Dermis blood vessel endothelial cell (primary cell): ENCODE measurements around the gene TSNAXIP1. TPM values are rescaled to one million over a fixed set of nuclear protein-coding genes. Genes with fewer than 3 reads are reported as not detected.

Experiments used
- DNase-seq: peaks from one replicate; pipeline ENCODE4 v3.0.0; 2010
- total RNA-seq: library from RNA; depleted of rRNA; stranded (reverse); fragments of >200 nt; gene quantifications from 2 replicates; pipeline ENCODE4 v1.2.3, GENCODE V29; 2014

Gene TSNAXIP1, protein sequence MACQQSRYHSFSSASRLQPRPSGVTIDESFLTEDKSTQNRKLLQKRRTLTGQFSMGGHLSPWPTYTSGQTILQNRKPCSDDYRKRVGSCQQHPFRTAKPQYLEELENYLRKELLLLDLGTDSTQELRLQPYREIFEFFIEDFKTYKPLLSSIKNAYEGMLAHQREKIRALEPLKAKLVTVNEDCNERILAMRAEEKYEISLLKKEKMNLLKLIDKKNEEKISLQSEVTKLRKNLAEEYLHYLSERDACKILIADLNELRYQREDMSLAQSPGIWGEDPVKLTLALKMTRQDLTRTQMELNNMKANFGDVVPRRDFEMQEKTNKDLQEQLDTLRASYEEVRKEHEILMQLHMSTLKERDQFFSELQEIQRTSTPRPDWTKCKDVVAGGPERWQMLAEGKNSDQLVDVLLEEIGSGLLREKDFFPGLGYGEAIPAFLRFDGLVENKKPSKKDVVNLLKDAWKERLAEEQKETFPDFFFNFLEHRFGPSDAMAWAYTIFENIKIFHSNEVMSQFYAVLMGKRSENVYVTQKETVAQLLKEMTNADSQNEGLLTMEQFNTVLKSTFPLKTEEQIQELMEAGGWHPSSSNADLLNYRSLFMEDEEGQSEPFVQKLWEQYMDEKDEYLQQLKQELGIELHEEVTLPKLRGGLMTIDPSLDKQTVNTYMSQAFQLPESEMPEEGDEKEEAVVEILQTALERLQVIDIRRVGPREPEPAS
- total RNA-seq: 0.47 and 0.85 TPM in 2 replicates

DNA sequence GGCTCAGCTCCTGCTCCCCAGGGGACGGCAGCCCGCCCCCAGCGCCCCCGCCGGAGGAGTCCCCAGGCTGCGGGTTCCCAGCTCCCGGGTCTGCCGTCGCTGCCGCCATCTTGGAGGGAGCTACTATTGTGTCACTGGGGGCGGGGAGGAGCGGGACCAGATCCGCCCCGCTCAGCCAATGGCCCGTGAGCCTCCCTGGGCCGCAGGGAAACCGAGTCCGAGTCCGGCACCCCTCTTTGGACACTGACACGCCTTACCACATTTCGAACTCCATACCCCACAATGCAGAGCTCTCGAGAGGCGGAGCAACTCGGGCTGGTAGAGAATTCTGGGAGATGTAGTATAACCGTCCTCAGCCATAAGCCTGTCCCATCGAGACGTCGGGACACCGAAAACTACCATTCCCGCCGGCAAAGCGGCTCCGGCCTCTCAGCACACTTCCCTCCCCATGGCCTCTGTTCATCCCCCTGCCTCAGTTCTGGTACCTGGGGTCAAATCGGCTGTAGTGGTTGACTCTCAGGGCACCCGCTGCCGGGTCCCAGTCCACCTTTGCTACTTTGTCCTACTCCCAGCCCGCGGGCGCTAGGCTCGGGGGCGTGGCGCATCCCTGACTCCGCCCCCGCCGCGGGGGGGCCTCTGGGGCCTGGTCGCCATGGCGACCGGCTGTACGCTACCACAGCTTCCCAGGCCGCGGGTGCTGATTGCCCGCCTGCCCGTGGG lies at the start of gene TSNAXIP1, which contains the start of gene RANBP10:
Gene TSNAXIP1, plus strand, starts transcription at position 462 of the 720 bp plus-strand sequence. CDS start 261 bp downstream, outside the sequence.
Gene RANBP10, minus strand, starts transcription at position 133 of the 720 bp plus-strand sequence. Its CDS starts 24 bp downstream, at position 109.
- peak; percentile 99 for DNase-seq

DNA sequence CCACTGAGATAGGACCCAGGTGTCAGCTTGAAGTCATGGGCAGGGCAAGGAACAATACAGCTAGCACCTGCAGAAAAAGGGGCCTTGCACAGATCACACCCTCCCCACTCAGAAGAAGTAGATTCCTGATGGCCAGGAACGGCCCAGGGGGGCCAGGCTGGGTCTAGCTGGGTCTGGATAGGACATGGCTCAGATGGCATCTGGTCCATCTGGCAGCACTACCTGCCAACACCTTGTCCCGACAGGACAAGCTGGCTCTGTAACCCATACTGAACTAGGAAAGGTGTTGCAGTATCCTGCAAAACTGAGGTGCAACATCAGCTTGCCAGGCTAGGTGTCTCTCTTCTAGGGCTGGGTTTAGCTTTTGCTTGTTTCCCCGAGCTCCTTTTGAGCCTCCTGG lies 48.7 kb upstream of the TSNAXIP1 start:
- no peak for DNase-seq

DNA sequence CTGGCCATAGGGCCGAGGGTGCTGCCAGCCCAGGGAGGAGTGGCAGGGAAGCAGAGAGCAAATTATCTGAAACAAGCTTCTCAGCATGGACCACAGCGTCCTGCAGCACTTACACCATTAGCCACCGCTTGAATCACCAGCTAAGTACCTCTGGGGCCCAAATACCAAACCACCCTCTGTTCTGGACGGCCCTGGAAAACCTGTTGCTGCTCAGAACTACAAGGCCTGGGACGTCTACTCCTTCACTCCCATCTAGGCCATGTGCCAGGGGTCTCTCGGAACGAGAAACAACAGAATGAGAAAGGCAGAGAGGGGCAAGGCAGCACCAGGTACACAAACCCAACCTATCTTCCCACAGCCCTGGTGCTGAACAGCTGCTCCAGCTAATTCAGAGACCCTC lies 47.7 kb upstream of the TSNAXIP1 start:
- no peak for DNase-seq

DNA sequence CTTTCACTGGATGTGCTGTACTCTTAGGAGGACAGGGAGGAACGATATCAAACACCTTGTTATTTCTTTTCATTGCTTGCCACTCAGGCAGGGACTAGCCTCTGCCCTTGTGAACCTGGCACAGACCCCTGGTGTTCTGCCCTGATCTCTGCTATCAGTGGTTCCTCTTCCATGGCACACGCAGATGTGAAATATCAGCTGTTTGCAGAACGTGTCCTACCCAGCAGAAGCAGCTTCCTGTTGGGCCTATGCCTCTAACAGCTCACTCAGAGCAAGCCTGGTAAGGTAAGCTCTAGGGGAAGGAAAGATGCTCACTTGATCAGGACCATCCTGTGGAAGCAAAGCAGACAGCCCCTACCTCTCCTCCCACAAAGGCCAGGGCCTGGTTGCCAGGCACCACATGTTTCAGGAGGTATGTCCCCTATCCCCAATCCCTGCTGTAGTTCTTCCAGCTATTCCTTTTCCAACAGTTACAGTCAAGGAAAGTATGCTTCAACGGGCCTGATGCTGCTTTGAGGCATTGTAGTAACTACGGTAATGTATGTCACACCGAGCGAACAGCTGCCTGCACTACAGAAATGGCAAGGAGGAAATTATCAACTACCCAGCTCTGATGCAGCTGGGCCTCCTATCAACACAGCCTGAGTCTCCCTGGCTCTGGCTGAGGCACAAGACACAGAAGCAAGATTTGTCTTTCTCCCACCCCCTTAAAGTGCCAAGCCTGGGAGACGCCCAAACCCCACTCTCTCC lies 46.3 kb upstream of the TSNAXIP1 start:
- DNase-seq: no peak

DNA sequence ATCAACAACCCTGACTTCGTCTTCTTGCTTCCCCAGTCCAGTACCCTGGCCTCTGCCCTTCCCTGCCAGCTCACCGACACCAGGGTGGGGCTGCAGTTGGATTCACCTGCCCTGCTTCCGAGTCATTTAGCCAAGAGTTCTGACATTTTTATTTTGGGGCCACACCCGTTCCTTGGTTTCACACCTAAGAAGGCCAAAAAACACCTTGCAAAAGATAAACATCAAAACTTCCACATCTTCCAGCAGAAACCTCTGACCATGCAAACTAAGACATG lies 45.8 kb upstream of the TSNAXIP1 start:
- DNase-seq: no peak

DNA sequence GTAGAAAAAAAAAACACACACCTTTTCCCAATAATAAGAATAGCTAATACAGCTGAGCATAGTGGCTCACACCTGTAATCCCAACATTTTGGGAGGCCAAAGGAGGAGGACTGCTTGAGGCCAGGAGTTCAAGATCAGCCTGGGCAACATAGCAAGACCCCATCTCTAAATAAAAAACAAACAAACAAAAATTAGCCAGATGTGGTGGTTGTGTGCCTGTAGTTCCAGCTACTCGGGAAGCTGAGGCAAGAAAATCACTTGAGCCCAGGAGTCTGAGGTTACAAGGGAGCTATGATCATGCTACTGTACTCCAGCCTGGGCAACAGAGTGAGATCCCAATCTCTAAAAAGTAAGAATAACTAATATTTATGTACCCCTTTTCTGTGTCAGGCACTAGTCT lies 44.8 kb upstream of the TSNAXIP1 start:
- DNase-seq: no peak

DNA sequence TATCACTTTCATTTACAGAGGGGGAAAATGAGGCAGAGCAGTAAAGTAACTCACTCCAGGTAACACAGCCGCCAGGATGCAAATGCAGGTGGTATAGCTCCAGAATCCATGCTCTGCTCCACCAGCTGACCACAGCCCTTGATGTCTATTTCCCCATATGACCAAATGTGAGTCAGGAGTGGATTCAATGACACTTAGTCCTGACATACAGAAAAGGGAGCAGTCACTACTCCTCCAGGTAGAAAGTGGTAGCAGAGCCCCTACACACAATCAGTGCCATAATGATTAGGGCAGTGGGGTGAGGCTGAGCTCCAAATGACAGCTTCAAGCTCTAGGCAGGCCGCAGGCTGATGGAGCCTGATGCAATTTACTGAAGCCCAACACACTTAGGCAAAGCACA lies 44.3 kb upstream of the TSNAXIP1 start:
- DNase-seq: no peak

DNA sequence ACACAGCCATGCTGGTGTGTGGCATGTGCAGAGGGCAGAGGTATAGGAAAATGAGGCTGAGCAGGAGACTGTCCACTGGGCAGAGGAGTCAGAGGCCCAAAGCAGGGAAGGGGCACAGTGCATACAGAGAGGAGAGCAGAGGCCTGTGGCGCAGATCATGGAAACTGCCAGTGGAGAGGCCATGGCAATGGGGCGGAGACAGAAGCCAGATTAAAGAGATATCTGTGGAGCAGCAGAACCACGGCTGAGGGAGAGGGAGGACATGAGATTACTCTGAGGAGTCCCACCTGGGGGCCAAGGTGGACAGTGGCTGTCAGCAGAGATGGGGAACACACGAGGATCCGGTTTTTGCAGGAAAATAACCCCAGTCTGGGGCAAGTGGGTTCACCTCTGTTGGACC lies 43.6 kb upstream of the TSNAXIP1 start:
- no peak for DNase-seq

DNA sequence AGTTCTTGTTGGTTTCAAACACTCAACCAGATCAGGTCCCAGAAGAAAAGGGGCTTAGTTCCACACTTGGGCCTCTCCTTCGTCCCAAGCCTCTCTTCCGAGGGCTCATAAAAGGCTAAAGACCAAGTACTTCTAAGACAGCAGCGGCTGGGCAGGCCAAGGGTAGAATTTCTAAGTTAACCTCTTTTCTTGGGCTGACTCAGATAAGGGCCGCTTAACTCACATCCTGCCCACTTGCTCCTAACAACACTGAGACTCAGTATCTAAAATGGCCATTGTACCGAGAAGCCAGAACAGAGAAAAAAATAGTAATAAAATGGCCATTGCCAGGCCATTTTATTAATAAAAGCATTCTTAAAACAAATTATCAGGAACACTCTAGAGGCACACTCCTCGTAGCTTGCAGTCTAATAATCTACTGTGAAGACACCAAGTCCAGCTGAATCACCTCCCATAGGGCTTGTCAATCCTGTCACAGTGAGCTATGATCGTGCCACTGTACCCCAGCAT lies 42.5 kb upstream of the TSNAXIP1 start:
- peak; percentile 17 for DNase-seq

DNA sequence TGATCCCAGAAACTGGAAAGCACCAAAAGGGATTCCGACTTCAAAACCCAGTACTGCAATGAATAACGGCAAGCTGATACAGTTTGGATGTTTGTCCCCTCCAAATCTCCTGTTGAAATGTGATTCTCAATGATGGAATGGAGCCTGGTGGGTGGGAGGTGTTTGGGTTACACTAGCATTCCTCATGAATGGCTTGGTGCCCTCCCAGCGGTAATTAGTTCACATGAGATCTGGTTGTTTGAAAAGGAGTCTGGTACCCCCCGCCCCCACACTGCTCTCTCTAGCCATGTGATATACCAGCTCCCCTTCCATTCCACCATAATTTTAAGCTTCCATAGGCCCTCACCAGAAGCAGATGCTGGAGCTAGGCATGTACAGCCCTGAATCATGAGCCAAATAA lies 40.4 kb upstream of the TSNAXIP1 start:
- DNase-seq: no peak

DNA sequence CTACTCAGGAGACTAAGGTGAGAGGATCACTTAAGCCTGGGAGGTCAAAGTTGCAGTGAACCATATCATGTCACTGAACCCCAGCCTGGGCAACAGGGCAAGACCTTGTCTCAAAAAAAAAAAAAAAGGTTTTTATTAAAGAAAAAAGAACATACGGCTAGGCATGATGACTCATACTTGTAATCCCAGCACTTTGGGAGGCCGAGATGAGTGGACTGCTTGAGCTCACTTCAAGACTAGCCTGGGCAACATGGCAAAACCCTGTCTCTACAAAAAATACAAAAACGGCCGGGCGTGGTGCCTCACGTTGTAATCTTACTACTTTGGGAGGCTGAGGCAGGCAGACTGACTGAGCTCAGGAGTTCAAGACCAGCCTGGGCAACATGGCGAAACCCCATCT lies 38.7 kb upstream of the TSNAXIP1 start:
- peak; percentile 52 for DNase-seq

DNA sequence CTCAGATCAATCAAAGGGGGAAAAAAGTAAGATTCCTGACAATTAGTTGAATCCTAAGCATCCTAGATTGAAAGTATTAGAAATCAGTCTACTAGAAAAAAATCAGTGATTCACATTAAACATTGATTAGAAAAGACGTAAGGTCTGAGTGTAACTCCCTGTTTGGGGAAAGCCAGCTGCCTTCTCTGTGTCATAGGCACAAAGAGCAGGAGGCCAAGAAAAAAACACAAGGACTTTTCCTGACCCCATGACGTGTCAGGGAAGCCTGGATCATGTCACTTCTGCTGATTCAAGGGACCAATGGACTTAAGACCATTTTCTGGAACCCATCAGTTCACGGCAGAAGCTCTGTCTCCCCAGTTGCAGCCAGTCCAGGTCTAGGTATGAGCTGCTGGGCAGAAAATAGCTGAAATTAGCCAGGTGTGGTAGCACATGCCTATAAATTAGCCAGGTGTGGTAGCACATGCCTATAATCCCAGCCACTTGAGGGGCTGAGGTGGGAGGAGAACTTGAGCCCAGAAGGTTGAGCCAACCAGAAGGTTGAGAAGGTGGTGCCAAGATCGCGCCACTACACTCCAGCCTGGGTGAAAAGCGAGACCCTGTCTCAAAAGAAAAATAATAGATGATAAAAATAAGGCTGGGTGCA lies 36.2 kb upstream of the TSNAXIP1 start:
- DNase-seq: peak; percentile 84

DNA sequence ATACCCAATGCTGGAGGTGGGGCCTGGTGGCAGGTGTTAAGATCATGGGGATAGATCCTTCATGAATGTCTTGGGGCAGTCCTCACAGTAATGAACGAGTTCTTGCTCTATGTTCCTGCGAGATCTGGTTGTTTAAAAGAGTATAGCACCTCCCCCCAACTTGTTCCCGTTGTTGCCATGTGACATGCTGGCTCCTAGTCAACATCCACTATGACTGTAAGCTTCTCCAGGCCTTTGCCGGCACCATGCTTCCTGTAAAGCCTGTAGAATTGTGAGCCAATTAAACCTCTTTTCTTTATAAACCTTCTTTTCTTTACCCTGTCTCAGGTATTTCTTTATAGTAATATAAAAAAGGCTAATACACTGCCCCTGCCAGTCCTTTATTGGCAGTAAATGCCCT lies 33.6 kb upstream of the TSNAXIP1 start:
- DNase-seq: peak; percentile 86

DNA sequence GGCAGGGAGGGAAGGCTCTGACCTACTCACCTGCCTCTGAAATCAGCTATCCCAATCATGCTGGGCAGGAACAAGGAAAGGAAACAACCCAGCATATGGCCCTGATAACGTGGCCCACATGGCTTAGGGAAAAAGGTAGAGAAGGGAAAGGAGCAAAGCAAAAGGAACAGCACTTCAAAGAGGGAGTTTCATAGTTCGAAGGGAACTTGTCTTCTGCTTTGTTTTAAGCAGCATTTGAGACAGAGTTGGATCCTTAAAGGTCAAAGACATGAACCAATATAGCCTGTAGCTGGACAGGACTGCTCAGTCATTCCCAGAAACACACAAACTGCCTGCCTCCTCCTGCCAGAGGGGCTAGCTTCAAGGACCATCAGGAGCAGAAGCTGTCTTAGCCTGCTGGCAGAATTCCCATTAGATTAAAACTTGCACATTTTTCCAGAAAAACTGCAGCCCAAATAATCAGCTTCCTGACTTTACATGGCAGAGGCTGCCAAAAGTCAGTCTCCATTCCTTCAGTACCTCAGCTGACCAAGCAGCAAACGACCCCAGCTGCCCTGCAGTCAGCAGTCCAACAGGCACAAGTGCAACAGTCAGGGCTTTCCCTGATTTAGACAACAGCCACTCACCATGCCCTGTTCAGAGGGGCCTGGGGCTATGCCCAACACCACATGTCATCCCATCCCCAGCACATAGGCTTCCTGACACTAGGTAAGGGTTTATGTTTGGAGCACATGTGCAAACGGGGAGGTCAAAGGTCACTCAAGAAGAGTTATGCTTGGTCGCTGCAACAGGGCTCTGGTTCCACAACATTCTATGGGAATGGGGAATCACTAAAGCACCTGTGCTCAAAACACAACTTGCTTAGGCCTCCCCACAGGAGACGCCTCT lies 32.9 kb upstream of the TSNAXIP1 start:
- peak; percentile 67 for DNase-seq

DNA sequence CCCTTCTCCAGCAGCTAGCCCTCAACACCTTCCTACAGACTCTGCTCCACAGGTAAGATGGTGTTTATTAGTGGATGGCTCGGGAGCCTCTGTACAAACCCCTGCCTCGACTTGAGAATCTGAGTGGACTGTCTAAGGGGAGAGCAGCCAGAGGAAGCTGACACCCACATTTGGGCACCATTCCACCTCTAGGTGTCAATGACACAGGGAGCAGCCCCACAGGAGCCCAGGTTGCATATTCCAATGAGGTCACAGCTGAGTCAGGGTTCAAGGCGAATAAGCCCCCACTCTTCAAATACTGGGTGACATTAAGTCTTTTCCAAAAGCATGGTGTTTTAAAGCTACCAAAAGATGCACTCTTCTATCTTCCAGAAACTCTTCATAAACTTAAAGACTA lies 32.2 kb upstream of the TSNAXIP1 start:
- DNase-seq: no peak

DNA sequence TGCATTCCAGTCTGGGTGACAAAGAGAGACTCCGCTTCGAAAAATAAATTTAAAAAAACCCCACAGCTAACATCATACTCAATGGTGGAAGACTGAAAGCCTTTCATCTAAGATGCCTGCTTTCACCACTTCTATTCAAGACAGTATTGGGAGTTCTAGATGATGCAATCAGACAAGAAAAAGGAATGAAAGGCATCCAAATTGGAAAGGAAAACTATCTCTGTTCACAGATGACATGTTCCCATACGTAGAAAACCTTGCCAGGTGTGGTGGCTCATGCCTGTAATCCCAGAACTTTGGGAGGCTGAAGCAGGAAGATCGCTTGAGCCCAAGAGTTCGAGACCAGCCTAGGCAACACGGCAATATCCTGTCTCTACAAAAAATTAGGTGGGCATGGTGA lies 31.4 kb upstream of the TSNAXIP1 start:
- no peak for DNase-seq

DNA sequence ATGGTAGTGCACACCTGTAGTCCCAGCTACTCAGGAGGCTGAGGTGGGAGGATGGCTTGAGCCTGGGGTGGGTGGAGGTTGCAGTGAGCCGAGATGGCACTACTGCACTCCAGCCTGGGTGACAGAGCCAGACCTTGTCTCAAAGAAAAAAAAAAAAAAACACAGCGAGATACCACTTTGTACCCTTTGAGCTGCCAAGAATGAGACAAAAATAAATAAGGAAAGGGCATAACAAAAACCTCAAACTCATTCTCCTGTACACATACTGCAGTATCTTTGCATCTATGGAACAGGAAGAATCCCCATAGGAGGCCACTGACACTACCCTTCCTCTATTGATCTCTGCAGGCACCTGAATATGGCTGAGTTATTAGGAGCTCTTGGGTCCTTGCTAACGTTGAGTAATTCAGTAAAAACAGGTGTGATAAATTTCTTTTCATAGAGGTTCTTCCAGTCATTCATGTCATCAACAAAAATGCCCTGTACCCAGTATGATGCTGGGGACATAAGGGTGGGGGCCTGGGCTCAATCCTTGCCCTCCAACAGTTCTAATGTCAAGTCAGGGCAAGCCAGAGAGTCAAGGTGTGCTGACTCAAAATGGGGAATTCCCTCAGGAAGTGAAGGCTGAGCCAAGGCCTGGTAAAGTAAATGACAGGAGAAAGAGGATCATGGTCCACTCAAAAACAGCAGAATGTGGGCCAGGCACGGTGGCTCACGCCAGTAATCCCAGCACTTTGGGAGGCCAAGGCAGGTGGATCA lies 27.3 kb upstream of the TSNAXIP1 start:
- DNase-seq: no peak

DNA sequence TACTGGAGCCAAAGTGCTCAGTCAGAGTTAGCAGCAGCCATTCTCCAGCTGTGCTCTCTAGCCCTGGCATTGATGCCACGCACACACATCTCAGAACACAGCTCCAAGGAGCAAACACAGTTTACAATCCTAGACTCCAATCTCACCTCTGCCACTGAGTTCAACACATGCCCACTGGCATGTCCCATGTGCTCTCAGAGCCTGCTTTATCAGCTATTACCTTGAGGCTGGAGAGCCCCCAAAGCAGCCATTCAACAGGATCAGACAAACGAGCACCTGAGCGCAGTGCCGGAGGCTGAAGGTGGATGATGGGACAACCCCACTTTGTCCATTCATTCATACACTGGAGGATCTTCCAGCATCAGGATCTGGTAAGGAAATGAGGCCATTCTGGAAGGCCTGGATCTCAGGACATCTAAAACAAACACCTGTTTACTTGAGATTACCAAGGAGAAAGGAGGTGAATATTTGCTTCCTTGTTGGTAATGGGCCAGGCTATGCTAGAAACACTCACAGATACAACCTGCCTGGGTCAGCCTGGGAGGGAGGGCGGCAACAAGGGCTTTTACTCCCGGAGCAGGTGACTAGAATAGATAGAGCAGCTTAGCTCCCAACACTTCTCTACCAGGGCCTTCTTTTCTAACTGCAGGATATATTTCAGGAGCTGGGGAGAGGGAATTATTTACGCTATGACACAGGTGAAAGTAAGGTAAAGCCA lies 25.7 kb upstream of the TSNAXIP1 start:
- no peak for DNase-seq

DNA sequence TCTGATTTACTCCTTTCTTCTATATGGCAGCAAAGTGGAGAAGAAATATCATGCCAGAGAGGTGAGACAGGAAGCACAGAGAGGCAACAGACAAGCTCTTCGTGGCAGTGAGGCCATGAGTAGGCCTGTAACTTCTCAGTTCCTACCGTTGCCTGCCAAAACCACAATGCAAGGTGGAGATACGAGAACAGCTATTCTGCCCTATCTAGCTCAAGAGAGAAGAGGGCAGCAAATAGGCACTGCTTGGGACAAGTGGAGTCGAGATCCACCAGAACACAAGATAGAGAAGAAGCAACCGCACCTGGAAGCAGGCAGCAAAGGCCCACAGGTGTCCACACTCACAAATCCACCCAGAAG lies 25.1 kb upstream of the TSNAXIP1 start:
- DNase-seq: no peak
